MCF 10A (cell line): ENCODE results near the gene NAV1. TPM values are rescaled to one million over a fixed set of nuclear protein-coding genes. Genes with fewer than 3 reads are reported as not detected.

Experiments
- BruUV-seq: library from RNA; stranded (reverse); fragments of 400-500 nt; replicated peaks from 2 replicates; lab custom pipeline; 2021; lab: Mats Ljungman, UMichigan
- CTCF ChIA-PET: fragments of 300-600 bp; sonication (Branson Sonifier 250); formaldehyde crosslinking; extraction: SDS; loops from one replicate; lab custom pipeline; 2021; ENCODE audit warnings: antibody characterized with exemption, inconsistent platforms; lab: Yijun Ruan, JAX
- POLR2A ChIA-PET: fragments of 300-600, 350-650 bp; sonication (Branson Sonifier 250); formaldehyde crosslinking; extraction: SDS; loops from one replicate; lab custom pipeline; 2020; ENCODE audit warnings: antibody characterized with exemption, inconsistent platforms; lab: Yijun Ruan, JAX
- DNase-seq: peaks from one replicate; pipeline ENCODE4 v3.0.0-alpha.2; 2018; ENCODE audit not compliant: unreplicated experiment
- H3K27ac Mint-ChIP-seq: one replicate; pipeline ENCODE4 v1.8.0; 2022; ENCODE audit warnings: mild to moderate bottlenecking, low read depth, mixed read lengths; ENCODE audit not compliant: unreplicated experiment
- H3K27me3 Mint-ChIP-seq: one replicate; pipeline ENCODE4 v1.8.0; 2022; ENCODE audit warnings: mixed read lengths; ENCODE audit not compliant: insufficient read depth, unreplicated experiment
- H3K36me3 Mint-ChIP-seq: one replicate; pipeline ENCODE4 v1.8.0; 2022; ENCODE audit warnings: mild to moderate bottlenecking, moderate library complexity, mixed read lengths; ENCODE audit not compliant: insufficient read depth, unreplicated experiment
- H3K4me1 Mint-ChIP-seq: one replicate; pipeline ENCODE4 v1.8.0; 2022; ENCODE audit warnings: mixed read lengths; ENCODE audit not compliant: insufficient read depth, unreplicated experiment
- H3K4me3 Mint-ChIP-seq: one replicate; pipeline ENCODE4 v1.8.0; 2022; ENCODE audit warnings: mild to moderate bottlenecking, moderate library complexity, mixed read lengths; ENCODE audit not compliant: unreplicated experiment
- H3K9me3 Mint-ChIP-seq: one replicate; pipeline ENCODE4 v1.8.0; 2022; ENCODE audit warnings: mixed read lengths; ENCODE audit not compliant: unreplicated experiment
- CTCF ChIP-seq: fragments of 200-600 bp; IDR thresholded peaks from one replicate; pipeline ENCODE4 v1.8.0; 2022; ENCODE audit warnings: antibody characterized with exemption, mild to moderate bottlenecking; ENCODE audit not compliant: unreplicated experiment
- intact Hi-C: fragments of 100-400 bp; cut with micrococcal nuclease; formaldehyde crosslinking; loops from 2 replicates; pipeline ENCODE4 v1.14.1; 2022
- total RNA-seq: library from RNA; stranded (reverse); gene quantifications from 2 replicates; pipeline ENCODE4 v1.2.3, GENCODE V29; 2022

Gene NAV1
- total RNA-seq, 1 experiment from 2014 or later: 34.9 TPM

GRCh38 chr1:201496296-201496690, 42.6 kb upstream of the NAV1 start:
- no peaks in the 10 kb centered on the region for H3K27me3 Mint-ChIP-seq
- intact Hi-C loops: no loop called here
- no peaks in the 10 kb centered on the region for H3K9me3 Mint-ChIP-seq
- ChIA-PET CTCF (interaction anchor here (0.6 to 70.3 kb wide), 6 partner anchors 8 to 593 kb away, joined by 3 to 3816 read pairs (median 4); partner anchors contain the start of genes CSRP1 and PHLDA3), POLR2A (interaction anchor here (0.6 to 13.9 kb wide), 6 partner anchors 7 to 223 kb away, joined by 3 to 257 read pairs (median 6); partner anchors contain the start of gene CSRP1)
- H3K4me1 Mint-ChIP-seq: peaks cover 50% of the 10 kb centered on the region
- no TSS peak for BruUV-seq
- DNase-seq: no peak
- peaks cover 52% of the 10 kb centered on the region for H3K36me3 Mint-ChIP-seq
- peak overlapping the region; percentile 1 for H3K27ac Mint-ChIP-seq
- no peak overlapping the region for H3K4me3 Mint-ChIP-seq
- no peak for TF ChIP-seq CTCF

- no peak for DNase-seq
- CTCF ChIA-PET: interaction anchor here (0.5 to 70.3 kb wide), 5 partner anchors 6 to 636 kb away, joined by 3 to 3816 read pairs (median 7); partner anchors contain the start of genes CSRP1 and PHLDA3
- TF ChIP-seq CTCF: no peak
- POLR2A ChIA-PET: interaction anchor here (0.6 to 13.9 kb wide), 5 partner anchors 5 to 232 kb away, joined by 3 to 257 read pairs (median 227); partner anchors contain the start of genes CSRP1 and PHLDA3
- no TSS peak for BruUV-seq
- H3K4me3 Mint-ChIP-seq: no peak overlapping the region
- peaks cover 53% of the 10 kb centered on the region for H3K36me3 Mint-ChIP-seq
- H3K4me1 Mint-ChIP-seq: peaks cover 53% of the 10 kb centered on the region
- H3K27me3 Mint-ChIP-seq: no peaks in the 10 kb centered on the region
- intact Hi-C loops: no loop called here
- no peak overlapping the region for H3K27ac Mint-ChIP-seq
- no peaks in the 10 kb centered on the region for H3K9me3 Mint-ChIP-seq
Observed at GRCh38 chr1:201497935-201498509, 40.9 kb upstream of the NAV1 start.

- DNase-seq: no peak
- peaks cover 48% of the 10 kb centered on the region for H3K36me3 Mint-ChIP-seq
- no peaks in the 10 kb centered on the region for H3K27me3 Mint-ChIP-seq
- CTCF ChIA-PET: interaction anchor here (1.5 to 70.3 kb wide), 4 partner anchors 6 to 191 kb away, joined by 3 to 3816 read pairs (median 1912); partner anchors contain the start of genes CSRP1 and PHLDA3
- H3K27ac Mint-ChIP-seq: no peak overlapping the region
- no peak for TF ChIP-seq CTCF
- no TSS peak for BruUV-seq
- intact Hi-C loops: no loop called here
- H3K4me3 Mint-ChIP-seq: no peak overlapping the region
- peaks cover 54% of the 10 kb centered on the region for H3K4me1 Mint-ChIP-seq
- POLR2A ChIA-PET: interaction anchor here (1.2 to 13.9 kb wide), 4 partner anchors 4 to 51 kb away, joined by 3 to 257 read pairs (median 242); partner anchors contain the start of genes CSRP1 and PHLDA3
- no peaks in the 10 kb centered on the region for H3K9me3 Mint-ChIP-seq
Observed at GRCh38 chr1:201498621-201499020, 40.3 kb upstream of the NAV1 start.

GRCh38 chr1:201499191-201499590, 39.7 kb upstream of the NAV1 start:
- no peak for TF ChIP-seq CTCF
- Mint-ChIP-seq H3K27ac (peak overlapping the region; percentile 84), H3K36me3 (peaks cover 44% of the 10 kb centered on the region), H3K27me3 (no peaks in the 10 kb centered on the region), H3K4me1 (peaks cover 59% of the 10 kb centered on the region), H3K9me3 (no peaks in the 10 kb centered on the region), H3K4me3 (no peak overlapping the region)
- DNase-seq: no peak
- POLR2A ChIA-PET: interaction anchor here (1.2 to 11.9 kb wide), 3 partner anchors 7 to 51 kb away, joined by 3 to 257 read pairs (median 227); partner anchors contain the start of gene PHLDA3
- CTCF ChIA-PET: interaction anchor here (0.6 to 70.3 kb wide), 5 partner anchors 5 to 384 kb away, joined by 3 to 3816 read pairs (median 4); partner anchors contain the start of genes CSRP1 and PHLDA3
- intact Hi-C loops: no loop called here
- BruUV-seq: no TSS peak
